GM06990 (cell line): ENCODE measurements around the gene CCL14.
A peak's percentile ranks its signal among the peaks of the same experiment; 100 is the strongest.

Experiments
- DNase-seq: peaks from one replicate; pipeline ENCODE4 v3.0.0-alpha.2; 2011; ENCODE audit not compliant: insufficient read length; ENCODE audit errors: extremely low read depth
- H3K27me3 ChIP-seq: replicated peaks from 2 replicates; pipeline ENCODE4 v1.6.0; 2011; ENCODE audit warnings: low read length; ENCODE audit not compliant: control insufficient read depth, insufficient read depth
- H3K36me3 ChIP-seq: 2 replicates; pipeline ENCODE4 v1.5.1; 2011; ENCODE audit warnings: low read length; ENCODE audit not compliant: control insufficient read depth, insufficient read depth
- H3K4me3 ChIP-seq: replicated peaks from 2 replicates; pipeline ENCODE4 v1.5.1; 2011; ENCODE audit warnings: low read depth, mild to moderate bottlenecking, control low read depth, low read length
- CTCF ChIP-seq: IDR thresholded peaks from 2 replicates; pipeline ENCODE4 v1.5.1; 2011; ENCODE audit warnings: low read length, control low read depth, mild to moderate bottlenecking, inconsistent platforms; ENCODE audit not compliant: insufficient read depth, poor library complexity, severe bottlenecking

CCL14 gene

GRCh38 chr17:35984140-35984539 is 2.4 kb downstream of the CCL14 start:
- TF ChIP-seq CTCF: no peak
- no peak overlapping the region for H3K4me3 ChIP-seq
- no peaks in the 10 kb centered on the region for H3K27me3 ChIP-seq
- no peaks in the 10 kb centered on the region for H3K36me3 ChIP-seq
- DNase-seq: no peak

GRCh38 chr17:35982409-35983191 is 3.9 kb downstream of the CCL14 start:
- no peaks in the 10 kb centered on the region for H3K27me3 ChIP-seq
- TF ChIP-seq CTCF: no peak
- DNase-seq: no peak

GRCh38 chr17:35981908-35982330 is 4.6 kb downstream of the CCL14 start:
- DNase-seq: no peak
- Histone ChIP-seq H3K27me3 (no peaks in the 10 kb centered on the region), H3K36me3 (no peaks in the 10 kb centered on the region), H3K4me3 (no peak overlapping the region)
- TF ChIP-seq CTCF: peak; percentile 57

More at GRCh38 chr17:35982409-35983191, 3.9 kb downstream of the CCL14 start:
- Histone ChIP-seq H3K36me3 (no peaks in the 10 kb centered on the region), H3K4me3 (no peak overlapping the region)

- Histone ChIP-seq H3K4me3 (no peak within 1 kb of the TSS), H3K36me3 (no peaks in the 10 kb centered on the region), H3K27me3 (no peaks in the 10 kb centered on the region)
- DNase-seq: no peak
- TF ChIP-seq CTCF: no peak
Observed at GRCh38 chr17:35981246-35981645, 5.3 kb downstream of the CCL14 start, which contains the start of gene CCL16. CCL16 (minus strand) TSS chr17:35981497; CDS start chr17:35981420, 77 bp downstream.

GRCh38 chr17:35978346-35978745 is 8.2 kb downstream of the CCL14 start:
- no peaks in the 10 kb centered on the region for H3K27me3 ChIP-seq
- no peak for TF ChIP-seq CTCF
- H3K36me3 ChIP-seq: no peaks in the 10 kb centered on the region
- DNase-seq: no peak
- H3K4me3 ChIP-seq: no peak overlapping the region
